Right lobe of liver (tissue), 4 donors: ENCODE results near the gene TSC22D1.

ENCODE experiments used
- POLR2A ChIP-seq: fragments of 450-650 bp; IDR thresholded peaks from one replicate; pipeline ENCODE4 v1.6.1; 2017; ENCODE audit warnings: antibody characterized with exemption, mild to moderate bottlenecking
- TF ChIP-seq, protein P1 (sequence below), 4 donors: fragments of 200-600 bp in 3 of 4; fragments of 450-650 bp in 1 of 4; IDR thresholded peaks; one replicate each; pipeline versions ENCODE4 v1.5.1 to v1.8.0; 2016 to 2022; ENCODE audit warnings: antibody characterized with exemption in 4 of 4, mild to moderate bottlenecking in 2 of 4
- donor health status: DM: no; HTN: no; CAD: no.
- donor health status: DM: no; HTN: no; CAD: no.
- donor health status: DM: no; HTN: yes; CAD: no.

DNA sequence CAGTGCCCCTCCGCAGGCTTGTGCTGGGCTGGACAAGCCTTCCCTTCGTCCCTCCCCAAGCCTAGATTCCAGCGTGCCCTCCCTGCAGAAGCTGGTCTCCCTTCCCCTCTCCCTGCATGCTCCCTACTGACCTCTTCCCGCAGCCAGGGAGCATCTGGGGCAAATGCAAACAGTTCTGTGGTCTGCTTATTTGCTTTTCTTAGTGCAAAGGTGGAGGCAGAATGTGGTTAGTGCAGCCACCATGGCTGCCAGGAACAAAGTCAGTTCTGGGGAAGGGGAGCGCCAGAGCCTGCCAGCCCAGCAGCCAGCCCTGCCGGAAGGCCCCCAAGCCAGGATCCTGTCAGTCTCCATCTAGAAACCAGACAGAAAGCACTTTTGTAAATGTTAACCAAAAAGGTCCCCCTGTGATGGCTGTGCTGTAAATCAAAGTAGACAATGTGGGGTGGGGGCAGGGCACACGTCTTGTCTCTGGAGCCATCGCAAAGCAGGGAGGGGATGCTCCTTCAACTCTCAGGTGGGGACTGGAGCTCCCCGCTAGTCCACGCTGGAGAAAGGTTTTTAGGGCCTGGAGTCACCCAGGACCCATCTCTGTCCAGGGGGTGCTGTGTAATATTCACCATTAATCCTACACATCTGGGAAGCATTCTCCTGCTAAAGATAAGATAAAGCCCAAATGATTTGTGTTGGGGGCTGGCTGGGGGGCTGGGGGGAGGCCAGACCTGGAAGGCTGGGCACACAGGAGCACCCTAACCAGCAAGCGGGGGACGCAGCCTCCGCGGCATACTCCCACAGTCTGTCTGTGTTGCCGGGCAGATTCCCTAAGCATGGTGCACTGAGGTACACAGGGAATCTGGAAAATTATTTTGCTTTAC, 171.6 kb downstream of the TSC22D1 start:
- TF ChIP-seq, protein P1, sequence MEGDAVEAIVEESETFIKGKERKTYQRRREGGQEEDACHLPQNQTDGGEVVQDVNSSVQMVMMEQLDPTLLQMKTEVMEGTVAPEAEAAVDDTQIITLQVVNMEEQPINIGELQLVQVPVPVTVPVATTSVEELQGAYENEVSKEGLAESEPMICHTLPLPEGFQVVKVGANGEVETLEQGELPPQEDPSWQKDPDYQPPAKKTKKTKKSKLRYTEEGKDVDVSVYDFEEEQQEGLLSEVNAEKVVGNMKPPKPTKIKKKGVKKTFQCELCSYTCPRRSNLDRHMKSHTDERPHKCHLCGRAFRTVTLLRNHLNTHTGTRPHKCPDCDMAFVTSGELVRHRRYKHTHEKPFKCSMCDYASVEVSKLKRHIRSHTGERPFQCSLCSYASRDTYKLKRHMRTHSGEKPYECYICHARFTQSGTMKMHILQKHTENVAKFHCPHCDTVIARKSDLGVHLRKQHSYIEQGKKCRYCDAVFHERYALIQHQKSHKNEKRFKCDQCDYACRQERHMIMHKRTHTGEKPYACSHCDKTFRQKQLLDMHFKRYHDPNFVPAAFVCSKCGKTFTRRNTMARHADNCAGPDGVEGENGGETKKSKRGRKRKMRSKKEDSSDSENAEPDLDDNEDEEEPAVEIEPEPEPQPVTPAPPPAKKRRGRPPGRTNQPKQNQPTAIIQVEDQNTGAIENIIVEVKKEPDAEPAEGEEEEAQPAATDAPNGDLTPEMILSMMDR (IDR thresholded peaks at IDR 0.05), result peak in 1 of 4 donors; percentile 20
- TF ChIP-seq POLR2A, result peak; percentile 79
